B cell (primary cell): Measurements from ENCODE around the gene IL17F. TPM values are rescaled to one million over a fixed set of nuclear protein-coding genes. Genes with fewer than 3 reads are reported as not detected.

Source experiments
- ATAC-seq: fragments of 200-7000 bp; cut with Tn5 transposase; one replicate; pipeline ENCODE4 v1.10.0; 2021; ENCODE audit warnings: low read depth, mild to moderate bottlenecking, moderate number of reproducible peaks, moderate library complexity
- CTCF ChIA-PET: fragments of 350-600 bp; sonication (Branson Sonifier 250); formaldehyde crosslinking; loops from one replicate; lab custom pipeline; 2021; ENCODE audit warnings: antibody characterized with exemption, inconsistent platforms; lab: Charles Lee
- POLR2A ChIA-PET: fragments of 350-600 bp; sonication (Branson Sonifier 250); formaldehyde crosslinking; loops from one replicate; lab custom pipeline; 2021; ENCODE audit warnings: antibody characterized with exemption; lab: Charles Lee
- DNase-seq: peaks from one replicate; pipeline ENCODE4 v3.0.0; 2013
- H2AFZ ChIP-seq: 2 replicates; pipeline ENCODE4 v1.6.1; 2012; ENCODE audit warnings: mild to moderate bottlenecking, low read depth, low read length; ENCODE audit not compliant: insufficient read depth, poor library complexity, severe bottlenecking
- H3K27ac ChIP-seq, 2 donors: 1 replicate in 1 of 2; 2 replicates in 1 of 2; pipeline ENCODE4 v1.5.1; 2012 to 2013; ENCODE audit warnings: low read length in 2 of 2, mild to moderate bottlenecking in 2 of 2, moderate library complexity in 1 of 2
- H3K27me3 ChIP-seq, 4 experiments: fragments of 200-600 bp in 1 of 4; sonication (generic) in 1 of 4; replicated peaks in 1 of 4; 1 replicate in 2 of 4; 2 replicates in 2 of 4; pipeline versions ENCODE4 v1.6.1 to v1.7.0; 2013 to 2016; ENCODE audit warnings: low read length in 3 of 4, mild to moderate bottlenecking in 2 of 4, mixed read lengths in 1 of 4, moderate library complexity in 1 of 4; ENCODE audit not compliant: insufficient read depth in 4 of 4, control insufficient read depth in 3 of 4; ENCODE audit errors: control extremely low read depth in 1 of 4
- H3K36me3 ChIP-seq, 2 experiments: replicated peaks in 1 of 2; 1 replicate in 1 of 2; 2 replicates in 1 of 2; pipeline versions ENCODE4 v1.6.1 to v1.7.1; 2013; ENCODE audit warnings: low read length in 1 of 2; ENCODE audit not compliant: insufficient read depth in 2 of 2, control insufficient read depth in 1 of 2; ENCODE audit errors: control extremely low read depth in 1 of 2, extremely low read depth in 1 of 2
- H3K4me1 ChIP-seq, 2 donors: fragments of 200-600 bp in 1 of 2; sonication (generic) in 1 of 2; 1 replicate in 1 of 2; 2 replicates in 1 of 2; pipeline versions ENCODE4 v1.5.1 to v1.6.1; 2013 to 2017; ENCODE audit warnings: low read length in 2 of 2; ENCODE audit not compliant: control insufficient read depth in 2 of 2, insufficient read depth in 2 of 2
- H3K4me2 ChIP-seq: replicated peaks from 2 replicates; pipeline ENCODE3; 2012; ENCODE audit warnings: mild to moderate bottlenecking, low read depth, low read length; ENCODE audit not compliant: poor library complexity, severe bottlenecking
- H3K4me3 ChIP-seq, 5 experiments: fragments of 200-600 bp in 1 of 5; sonication (generic) in 1 of 5; 1 replicate in 3 of 5; 2 replicates in 2 of 5; pipeline versions ENCODE4 v1.5.1 to v1.7.0; 2011 to 2016; ENCODE audit warnings: low read length in 4 of 5, mild to moderate bottlenecking in 4 of 5, low read depth in 2 of 5, control low read depth in 1 of 5, moderate library complexity in 1 of 5; ENCODE audit not compliant: insufficient read depth in 1 of 5; ENCODE audit errors: control extremely low read depth in 1 of 5, extremely low read depth in 1 of 5
- H3K79me2 ChIP-seq: fragments of 200-600 bp; sonication (generic); one replicate; pipeline ENCODE4 v1.6.0; 2016; ENCODE audit warnings: low read length; ENCODE audit not compliant: control insufficient read depth, insufficient read depth
- H3K9ac ChIP-seq: fragments of 200-600 bp; sonication (generic); 2 replicates; pipeline ENCODE4 v1.6.1; 2017; ENCODE audit warnings: mild to moderate bottlenecking, low read length, moderate library complexity
- H3K9me3 ChIP-seq, 3 donors: one replicate each; pipeline versions ENCODE4 v1.6.1 to v1.7.1; 2013; ENCODE audit warnings: low read length in 2 of 3; ENCODE audit not compliant: control insufficient read depth in 2 of 3, insufficient read depth in 1 of 3; ENCODE audit errors: control extremely low read depth in 1 of 3
- H4K20me1 ChIP-seq: 2 replicates; pipeline ENCODE4 v1.6.0; 2012; ENCODE audit warnings: mild to moderate bottlenecking, low read length; ENCODE audit not compliant: insufficient read depth, control insufficient read depth, poor library complexity, severe bottlenecking
- H3K27ac Mint-ChIP-seq: one replicate; pipeline ENCODE4 v1.8.0; 2021; ENCODE audit warnings: mixed read lengths
- H3K27me3 Mint-ChIP-seq: one replicate; pipeline ENCODE4 v1.8.0; 2021; ENCODE audit warnings: mixed read lengths
- H3K4me1 Mint-ChIP-seq: one replicate; pipeline ENCODE4 v1.8.0; 2021; ENCODE audit warnings: mixed read lengths
- H3K4me3 Mint-ChIP-seq: one replicate; pipeline ENCODE4 v1.8.0; 2021; ENCODE audit warnings: mixed read lengths
- H3K9me3 Mint-ChIP-seq: one replicate; pipeline ENCODE4 v1.8.0; 2022; ENCODE audit warnings: mixed read lengths; ENCODE audit not compliant: insufficient read depth
- EZH2 ChIP-seq: IDR thresholded peaks from 2 replicates; pipeline ENCODE4 v1.6.1; 2012; ENCODE audit warnings: borderline replicate concordance, low read depth, mild to moderate bottlenecking, moderate library complexity, low read length; ENCODE audit not compliant: insufficient read depth, poor library complexity, severe bottlenecking
- WGBS: methylation state at CpG from one replicate; pipeline ENCODE4 v1.1.5; 2013; ENCODE audit warnings: missing lambda C conversion rate; ENCODE audit not compliant: insufficient coverage; 5-methylcytosine and 5-hydroxymethylcytosine counted together
- intact Hi-C: fragments of 100-400 bp; cut with micrococcal nuclease; formaldehyde crosslinking; loops from one replicate; pipeline ENCODE4 v1.10.0; 2022
- polyA plus RNA-seq: library from polyadenylated mRNA; depleted of rRNA; stranded (reverse); fragments of >200 nt; gene quantifications from 2 replicates; pipeline ENCODE4 v1.2.3, GENCODE V29; 2012
- total RNA-seq, 2 donors: library from RNA; stranded (reverse); fragments of 120-200 nt in 1 of 2; gene quantifications; 1 replicate in 1 of 2; 2 replicates in 1 of 2; pipeline versions ENCODE4 v1.2.3 to v1.2.4, GENCODE V29; 2013 to 2022
- TF ChIP-seq, protein P1 (sequence below): fragments of 200-600 bp; IDR thresholded peaks from one replicate; pipeline ENCODE4 v1.8.0; 2022; ENCODE audit warnings: antibody characterized with exemption, mild to moderate bottlenecking

Gene IL17F
- total and polyA plus RNA-seq, 2 donors (not counting 1 experiment from before 2014, with no cell fraction given) = not detected

GRCh38 chr6:52251113-52251512 lies 6.8 kb upstream of the IL17F start:
- ATAC-seq = no peak
- Histone ChIP-seq H3K27ac (no peak overlapping the region), H4K20me1 (no peaks in the 10 kb centered on the region), H3K79me2 (no peaks in the 10 kb centered on the region), H3K27me3 (peaks cover 0 to 8% (median 2%) of the 10 kb centered on the region in 4 experiments), H3K4me3 (no peak overlapping the region), H2AFZ (no peak overlapping the region), H3K4me2 (no peak overlapping the region), H3K4me1 (no peaks in the 10 kb centered on the region), H3K36me3 (no peaks in the 10 kb centered on the region), H3K9ac (no peak overlapping the region), H3K9me3 (no peaks in the 10 kb centered on the region)
- ChIA-PET POLR2A (no interaction called here), CTCF (interaction anchor here (1.5 kb wide), 1 partner anchor 13 kb away, joined by 4 read pairs; no protein-coding TSS in a partner anchor)
- no peak overlapping the region for H3K4me3 Mint-ChIP-seq
- H3K27ac Mint-ChIP-seq = no peak overlapping the region
- no peak for DNase-seq
- TF ChIP-seq, protein P1, sequence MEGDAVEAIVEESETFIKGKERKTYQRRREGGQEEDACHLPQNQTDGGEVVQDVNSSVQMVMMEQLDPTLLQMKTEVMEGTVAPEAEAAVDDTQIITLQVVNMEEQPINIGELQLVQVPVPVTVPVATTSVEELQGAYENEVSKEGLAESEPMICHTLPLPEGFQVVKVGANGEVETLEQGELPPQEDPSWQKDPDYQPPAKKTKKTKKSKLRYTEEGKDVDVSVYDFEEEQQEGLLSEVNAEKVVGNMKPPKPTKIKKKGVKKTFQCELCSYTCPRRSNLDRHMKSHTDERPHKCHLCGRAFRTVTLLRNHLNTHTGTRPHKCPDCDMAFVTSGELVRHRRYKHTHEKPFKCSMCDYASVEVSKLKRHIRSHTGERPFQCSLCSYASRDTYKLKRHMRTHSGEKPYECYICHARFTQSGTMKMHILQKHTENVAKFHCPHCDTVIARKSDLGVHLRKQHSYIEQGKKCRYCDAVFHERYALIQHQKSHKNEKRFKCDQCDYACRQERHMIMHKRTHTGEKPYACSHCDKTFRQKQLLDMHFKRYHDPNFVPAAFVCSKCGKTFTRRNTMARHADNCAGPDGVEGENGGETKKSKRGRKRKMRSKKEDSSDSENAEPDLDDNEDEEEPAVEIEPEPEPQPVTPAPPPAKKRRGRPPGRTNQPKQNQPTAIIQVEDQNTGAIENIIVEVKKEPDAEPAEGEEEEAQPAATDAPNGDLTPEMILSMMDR = no peak
- no peak for TF ChIP-seq EZH2
- H3K9me3 Mint-ChIP-seq = no peaks in the 10 kb centered on the region
- no peaks in the 10 kb centered on the region for H3K4me1 Mint-ChIP-seq
- intact Hi-C loops = no loop called here
- H3K27me3 Mint-ChIP-seq = peaks cover 57% of the 10 kb centered on the region

- ATAC-seq (no peak), DNase-seq (no peak)
- no peak overlapping the region for H3K4me3 ChIP-seq
- peaks cover 0 to 8% (median 2%) of the 10 kb centered on the region in 4 experiments for H3K27me3 ChIP-seq
- Mint-ChIP-seq H3K27ac (no peak overlapping the region), H3K27me3 (peaks cover 43% of the 10 kb centered on the region), H3K9me3 (no peaks in the 10 kb centered on the region), H3K4me1 (no peaks in the 10 kb centered on the region), H3K4me3 (no peak overlapping the region)
- TF ChIP-seq, protein P1 = no peak
- TF ChIP-seq EZH2 = no peak
- H3K27ac ChIP-seq = no peak overlapping the region
- no peaks in the 10 kb centered on the region for H3K79me2 ChIP-seq
- H3K36me3 ChIP-seq = no peaks in the 10 kb centered on the region
- ChIA-PET CTCF (no interaction called here), POLR2A (no interaction called here)
- no peak overlapping the region for H3K9ac ChIP-seq
- H2AFZ ChIP-seq = no peak overlapping the region
- H4K20me1 ChIP-seq = no peaks in the 10 kb centered on the region
- WGBS = 25% methylated on average over 1 of the region's 2 CpGs
- H3K9me3 ChIP-seq = no peaks in the 10 kb centered on the region
- intact Hi-C loops = no loop called here
- H3K4me1 ChIP-seq = no peaks in the 10 kb centered on the region
- H3K4me2 ChIP-seq = no peak overlapping the region
These were observed 4.8 kb upstream of the IL17F start for GRCh38 chr6:52249078-52249477.
